Activated CD4-positive, CD25-positive, alpha-beta regulatory T cell treated with anti-CD3 and anti-CD28 coated beads, Interleukin-2, amount 50 U/mL, for 24 hours (primary cell): ENCODE measurements around the gene MRTFA.
"Not testable (repeated sequence)": the region's sequence is repeated elsewhere in the genome, so short reads cannot be mapped to it uniquely, and the experiment has no call there.

ENCODE experiments used
- ATAC-seq, 2 donors: fragments of 150-1000 bp; cut with Tn5 transposase; one replicate each; pipeline ENCODE4 v1.10.0; 2021; ENCODE audit warnings: mild to moderate bottlenecking in 1 of 2, moderate library complexity in 1 of 2

Gene MRTFA

DNA sequence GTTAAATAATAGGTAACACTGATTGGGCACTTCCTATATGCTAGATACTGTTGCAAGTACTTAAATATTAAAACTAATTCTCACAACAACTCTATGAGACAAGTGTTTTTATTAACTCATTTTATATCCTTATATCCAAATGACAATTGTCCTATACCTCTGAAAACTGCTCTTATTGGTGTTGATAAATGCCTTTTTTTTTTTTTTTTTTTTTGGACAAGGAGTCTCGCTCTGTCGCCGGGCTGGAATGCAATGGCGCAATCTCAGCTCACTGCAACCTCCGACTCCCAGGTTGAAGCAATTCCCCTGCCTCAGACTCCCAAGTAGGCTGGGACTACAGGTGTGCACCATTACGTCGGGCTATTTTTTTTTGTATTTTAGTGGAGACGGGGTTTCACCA, 41.6 kb downstream of the MRTFA start:
- no peak for ATAC-seq

DNA sequence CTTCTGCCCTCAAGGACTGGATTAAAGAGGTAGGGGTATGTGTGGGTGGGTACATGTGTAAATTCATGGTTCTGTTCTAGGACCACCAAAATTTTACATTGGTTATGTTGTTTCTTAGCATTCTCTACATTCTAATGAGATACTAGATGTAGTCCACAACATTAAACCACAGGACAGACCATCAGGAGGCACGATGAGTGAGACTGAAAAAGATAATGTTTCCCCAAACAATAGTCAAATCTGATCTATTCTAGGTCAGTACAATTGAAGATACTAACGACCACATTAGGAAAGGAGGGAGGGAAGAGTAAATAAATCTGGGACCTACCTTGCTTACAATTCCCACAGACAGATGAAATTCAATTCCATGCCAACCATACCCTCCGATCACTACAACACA, 42.2 kb downstream of the MRTFA start:
- no peak for ATAC-seq

DNA sequence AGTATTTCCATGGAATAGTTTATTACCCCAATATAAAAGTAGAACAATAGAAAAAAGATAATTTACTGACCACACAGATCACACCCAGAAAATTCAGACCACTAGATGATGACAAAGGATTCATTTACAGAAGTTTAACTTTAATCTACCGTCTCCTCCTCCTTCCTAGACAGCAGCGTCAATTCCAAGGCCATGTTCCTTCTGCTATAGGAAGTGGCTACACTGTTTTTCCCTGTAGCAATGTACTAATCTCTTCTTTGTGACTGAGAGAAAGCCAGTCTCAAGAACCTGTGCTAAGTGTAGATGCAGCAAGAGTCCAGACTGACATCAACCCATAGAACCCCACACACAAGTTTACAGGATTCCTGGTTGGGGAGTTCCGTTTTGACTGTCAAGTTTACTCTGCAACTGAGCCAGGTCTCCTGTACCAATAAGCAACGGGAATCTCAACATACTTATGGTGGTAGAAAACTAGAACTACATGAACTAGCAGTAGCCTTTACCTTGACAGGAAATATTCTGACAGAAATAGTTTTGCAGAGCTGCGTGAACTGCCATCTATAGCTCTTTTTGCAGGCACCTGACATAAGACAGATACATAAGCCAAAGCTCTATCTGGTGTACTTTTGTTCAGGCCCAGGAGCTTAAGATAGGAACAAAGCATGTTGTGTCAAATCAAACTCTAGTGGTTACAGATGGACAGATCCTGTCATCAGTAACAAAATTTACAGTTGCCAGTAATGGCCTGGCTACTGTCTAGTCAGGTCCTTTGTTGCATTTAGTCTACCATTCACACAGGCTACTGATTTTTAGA, 42.9 kb downstream of the MRTFA start:
- no peak for ATAC-seq

DNA sequence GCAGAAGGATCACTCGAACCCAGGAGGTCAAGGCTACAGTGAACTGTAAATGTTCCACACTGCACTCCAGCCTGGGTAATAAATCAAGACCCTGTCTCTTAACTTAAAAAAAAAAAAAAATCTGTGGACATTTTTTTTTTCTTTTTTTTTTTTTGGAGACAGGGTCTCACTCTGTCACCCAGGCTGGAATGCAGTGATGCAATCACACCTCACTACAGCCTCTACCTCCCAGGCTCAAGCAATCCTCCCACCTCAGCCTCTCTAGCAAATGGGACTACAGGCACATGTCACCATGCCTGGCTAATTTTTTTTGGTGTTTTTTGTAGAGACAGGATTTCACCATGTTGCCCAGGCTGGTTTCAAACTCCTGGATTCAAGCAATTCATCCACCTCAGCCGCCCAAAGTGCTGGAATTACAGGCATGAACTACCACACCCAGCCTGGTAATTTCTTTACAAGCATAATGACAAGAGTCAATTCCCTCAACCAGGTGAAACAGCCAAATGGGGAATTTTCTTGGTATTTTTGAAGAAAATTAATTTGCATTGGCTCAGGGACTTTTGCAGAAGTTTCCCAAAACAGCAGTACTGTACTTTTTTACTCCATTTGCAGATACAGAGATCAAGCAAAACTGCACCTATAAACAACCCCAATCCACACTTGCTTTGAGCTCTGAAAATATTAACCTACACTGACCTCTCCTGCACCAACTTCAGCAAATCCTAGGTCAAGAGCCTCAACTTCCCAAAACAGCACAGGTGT, 44.0 kb downstream of the MRTFA start:
- ATAC-seq, result peak in 1 of 2 donors; percentile 38

DNA sequence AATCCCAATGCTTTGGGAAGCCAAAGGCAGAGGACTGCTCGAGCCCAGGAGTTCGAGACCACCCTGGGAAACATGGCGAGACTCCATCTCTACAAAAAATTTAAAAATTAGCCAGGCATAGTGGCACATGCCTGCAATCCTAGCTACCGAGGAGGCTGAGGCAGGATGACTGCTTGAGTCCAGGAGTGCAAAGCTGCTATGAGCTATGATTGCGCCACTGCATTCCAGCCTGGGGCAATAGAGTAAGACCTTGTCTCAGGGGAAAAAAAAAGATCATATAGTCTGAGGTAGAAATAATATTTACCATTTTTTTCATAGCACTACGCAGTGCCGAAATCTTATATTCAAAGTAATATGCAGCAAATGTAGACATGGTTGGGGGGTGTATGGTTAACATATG, 47.8 kb downstream of the MRTFA start:
- ATAC-seq, result no peak

DNA sequence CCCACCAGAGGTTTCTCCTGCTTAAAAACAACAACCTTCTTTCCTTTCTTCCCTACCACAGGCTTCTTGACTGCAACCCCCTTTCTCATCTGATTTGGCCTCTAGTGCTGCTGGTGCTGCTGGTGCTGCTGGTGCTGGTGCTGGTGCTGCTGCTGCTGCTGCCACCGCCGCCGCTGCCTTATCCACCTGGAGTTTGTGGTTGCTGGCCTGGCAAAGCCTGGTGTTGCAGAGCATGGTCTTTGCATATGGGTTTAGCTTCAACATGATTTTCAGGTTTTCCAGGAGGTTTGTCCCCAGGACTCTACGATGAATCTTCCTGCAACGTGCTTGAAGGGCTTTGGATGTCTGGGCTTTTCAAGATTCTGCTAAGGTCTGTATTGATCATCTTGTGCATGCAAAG, 49.7 kb downstream of the MRTFA start:
- no peak for ATAC-seq

DNA sequence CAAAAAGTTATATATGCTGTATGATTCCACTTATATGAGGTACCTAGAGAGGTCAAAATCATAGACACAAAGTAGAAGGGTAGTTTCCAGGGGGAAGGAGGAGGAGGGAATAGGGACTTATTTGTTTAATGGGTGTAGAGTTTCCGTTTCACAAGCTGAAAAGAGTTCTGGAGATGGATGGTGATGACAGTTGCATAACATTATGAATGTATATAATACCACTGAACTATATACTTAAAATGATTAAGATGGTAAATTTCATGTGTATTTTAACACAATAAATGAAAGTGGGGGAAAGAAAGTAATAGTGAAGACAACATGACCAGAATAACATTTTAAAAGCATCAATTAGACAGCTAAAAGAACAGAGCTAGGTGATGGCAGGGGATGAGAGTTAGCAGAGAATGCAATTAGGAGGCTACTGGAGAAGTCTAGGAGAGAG, 51.2 kb downstream of the MRTFA start:
- ATAC-seq, result no peak

DNA sequence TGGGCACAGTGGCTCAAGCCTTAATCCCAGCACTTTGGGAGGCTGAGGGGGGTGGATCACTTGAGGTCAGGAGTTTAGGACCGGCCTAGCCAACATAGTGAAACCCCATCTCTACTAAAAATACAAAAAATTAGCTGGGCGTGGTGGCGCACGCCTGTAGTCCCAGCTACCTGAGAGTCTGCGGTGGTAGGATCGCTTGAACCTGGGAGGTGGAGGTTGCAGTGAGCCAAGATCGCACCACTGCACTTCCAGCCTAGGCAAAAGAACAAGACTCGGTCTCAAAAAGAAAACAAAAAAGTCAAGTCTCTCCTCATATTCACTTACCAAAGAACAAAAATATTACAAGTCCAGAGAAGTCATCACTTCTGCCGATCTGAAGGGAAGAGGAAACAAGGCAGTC, 51.8 kb downstream of the MRTFA start:
- ATAC-seq, result not testable (repeated sequence)

DNA sequence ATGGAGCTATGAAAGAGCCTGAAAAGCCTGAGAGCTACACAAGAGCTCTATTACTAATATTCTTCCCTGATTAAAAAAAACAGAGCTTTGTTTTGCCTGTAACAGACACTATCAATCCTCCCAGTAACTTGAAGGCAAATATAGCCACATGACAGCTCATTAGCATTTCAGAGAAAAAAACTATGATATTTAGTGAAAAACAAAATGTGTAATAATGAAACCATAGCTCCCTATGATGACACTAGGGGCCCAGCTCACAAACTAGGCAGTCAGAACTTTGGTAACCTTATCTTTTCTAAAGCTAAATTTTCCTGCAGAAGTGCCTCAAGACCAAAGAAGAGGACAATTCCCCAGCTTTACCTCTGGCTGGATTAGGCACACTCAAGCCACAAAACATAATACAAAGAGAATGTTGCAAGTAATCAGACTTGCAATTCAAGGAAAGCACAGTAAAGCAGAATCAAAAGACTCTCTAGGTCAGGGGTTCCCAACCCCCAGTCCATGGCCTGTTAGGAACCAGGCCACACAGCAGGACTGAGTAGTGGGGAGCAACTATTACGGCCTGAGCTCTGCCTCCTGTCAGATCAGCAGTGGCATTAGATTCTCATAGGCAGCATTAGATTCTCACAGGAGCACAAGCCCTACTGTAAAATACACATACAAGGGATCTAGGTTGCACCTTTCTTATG, 53.3 kb downstream of the MRTFA start:
- ATAC-seq, result peak; percentile 75 to 80

DNA sequence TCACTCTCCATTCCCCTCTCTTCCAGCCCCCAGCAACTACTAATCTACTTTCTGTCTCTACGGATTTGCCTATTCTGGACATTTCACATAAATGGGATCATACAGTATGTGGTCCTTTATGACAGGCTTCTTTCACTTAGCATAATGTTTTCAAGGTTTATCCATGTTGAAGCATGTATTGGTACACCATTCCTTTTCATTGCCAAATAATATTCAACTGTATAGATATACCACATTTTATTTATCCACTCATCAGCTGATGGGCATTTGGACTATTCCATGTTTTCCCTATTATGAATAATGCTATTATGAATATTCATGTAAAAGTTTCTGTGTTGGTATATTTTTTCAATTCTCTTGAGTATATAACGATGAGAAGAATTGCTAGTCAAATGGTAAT, 54.5 kb downstream of the MRTFA start:
- no peak for ATAC-seq

DNA sequence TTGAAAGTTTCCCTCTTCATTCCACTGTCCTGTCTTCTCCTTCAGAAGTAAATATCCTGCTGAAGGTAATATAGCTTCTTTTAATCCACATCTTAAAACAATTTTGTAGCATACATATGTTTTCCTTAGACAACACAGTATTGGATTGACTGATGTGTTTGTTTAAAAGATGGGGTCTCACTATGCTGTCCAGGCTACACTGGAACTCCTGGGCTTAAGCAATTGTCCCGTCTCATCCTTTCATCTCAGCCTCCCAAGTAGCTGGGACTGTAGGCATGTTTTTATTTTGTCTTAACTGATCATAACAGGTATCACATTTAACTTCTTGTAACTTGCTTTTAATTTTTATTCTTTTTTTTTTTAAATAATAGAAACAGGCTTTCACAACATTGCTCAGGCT, 55.9 kb downstream of the MRTFA start:
- ATAC-seq, result no peak

DNA sequence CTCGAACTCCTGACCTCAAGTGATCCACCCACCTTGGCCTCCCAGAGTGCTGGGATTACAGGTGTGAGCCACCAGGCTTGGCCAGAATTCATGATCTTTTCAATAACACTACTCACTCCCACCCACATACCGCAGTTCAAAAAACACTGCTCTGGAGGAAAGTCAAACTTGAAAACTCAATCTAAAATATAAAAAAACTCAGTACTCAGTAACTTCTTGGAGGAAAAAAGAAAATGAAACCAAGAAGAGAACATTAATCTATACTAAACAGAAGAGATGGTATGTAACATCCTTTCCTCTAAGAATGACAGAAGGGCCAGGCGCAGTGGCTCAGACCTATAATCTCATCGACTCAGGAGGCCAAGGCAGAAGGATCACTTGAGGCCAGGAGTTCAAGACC, 58.3 kb downstream of the MRTFA start:
- peak; percentile 79 to 82 for ATAC-seq

DNA sequence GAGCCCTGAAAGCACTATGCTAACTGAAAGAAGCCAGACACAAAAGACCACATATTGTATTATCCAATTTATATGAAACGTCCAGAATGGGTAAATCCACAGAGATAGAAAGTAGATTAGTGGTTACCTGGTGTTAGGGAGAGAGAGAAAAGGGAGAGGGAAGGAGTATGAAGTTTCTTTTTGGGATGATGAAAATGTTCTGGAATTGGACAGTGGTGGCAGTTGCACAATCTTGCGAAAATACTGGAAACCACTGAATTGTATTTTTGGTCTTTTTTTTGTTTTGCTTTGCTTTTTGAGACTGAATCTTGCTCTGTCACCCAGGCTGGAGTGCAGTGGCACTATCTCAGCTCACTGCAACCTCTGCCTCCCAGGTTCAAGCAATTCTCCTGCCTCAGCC, 63.5 kb downstream of the MRTFA start:
- ATAC-seq, result no peak

DNA sequence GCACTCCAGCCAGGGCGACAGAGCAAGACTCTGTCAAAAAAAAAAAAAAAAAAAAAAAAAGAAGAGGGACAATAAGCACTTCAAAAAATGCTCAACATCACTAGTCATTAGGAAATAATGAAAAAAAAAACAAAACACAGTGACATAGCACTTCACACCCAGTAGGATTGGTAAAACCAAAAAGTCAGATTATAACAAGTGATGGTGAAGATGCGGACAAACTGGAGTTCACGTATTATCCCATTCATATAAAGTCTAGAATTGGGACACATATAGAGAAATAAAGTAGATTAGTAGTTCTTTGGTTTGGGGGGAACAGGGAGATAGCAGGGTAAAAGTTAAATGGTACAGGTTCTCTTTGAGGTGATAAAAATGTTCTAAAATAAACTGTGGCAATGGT, 64.6 kb downstream of the MRTFA start:
- ATAC-seq, result no peak

DNA sequence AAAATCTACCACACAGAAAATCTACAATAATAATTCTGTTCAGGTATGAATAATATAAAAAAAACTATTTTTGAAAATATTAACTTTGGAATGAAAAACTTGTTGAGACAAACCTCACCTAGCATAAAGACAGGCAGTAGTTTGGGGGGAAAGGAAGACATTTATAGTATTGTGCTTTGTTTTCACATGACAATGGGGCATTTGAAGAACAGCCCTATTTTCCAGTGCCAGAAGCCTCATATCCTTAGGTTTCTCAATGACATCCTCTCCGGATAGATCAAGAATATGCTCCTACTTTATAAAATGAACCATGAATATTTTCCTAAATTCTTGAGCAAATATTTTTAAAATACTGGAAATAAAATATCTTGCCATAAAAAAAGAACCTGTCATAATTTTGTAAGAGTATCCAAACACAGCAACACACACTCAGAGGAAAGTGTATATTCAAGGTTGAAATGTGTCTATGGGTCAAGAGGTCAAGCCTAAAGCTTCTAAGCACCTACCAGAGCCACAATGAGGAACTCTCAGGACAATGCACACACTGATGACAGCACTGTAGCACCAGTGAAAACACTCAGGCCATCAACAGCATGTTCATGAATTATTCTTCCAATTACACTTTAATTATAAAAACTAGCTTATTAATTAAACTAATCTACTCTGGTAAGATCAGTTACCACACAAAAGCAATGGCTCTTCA, 68.7 kb downstream of the MRTFA start:
- ATAC-seq, result no peak

DNA sequence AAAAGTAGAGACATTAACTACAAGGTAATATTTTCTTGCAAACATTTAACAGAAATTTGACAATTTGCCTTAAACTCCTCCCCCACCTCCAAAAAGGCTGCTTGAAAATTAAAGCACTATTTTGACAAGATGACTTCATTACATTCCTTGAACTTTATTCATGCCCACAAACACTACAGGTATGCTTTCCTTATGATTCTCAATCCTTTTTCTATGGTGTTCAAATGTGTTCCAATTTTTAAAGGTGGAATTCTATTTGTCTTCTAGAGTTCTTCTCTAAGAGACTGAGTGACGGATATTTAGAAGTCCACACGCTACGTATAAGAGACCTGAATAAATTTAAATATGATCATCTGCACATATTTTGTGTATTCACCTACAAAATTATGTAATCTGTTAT, 69.4 kb downstream of the MRTFA start:
- no peak for ATAC-seq

DNA sequence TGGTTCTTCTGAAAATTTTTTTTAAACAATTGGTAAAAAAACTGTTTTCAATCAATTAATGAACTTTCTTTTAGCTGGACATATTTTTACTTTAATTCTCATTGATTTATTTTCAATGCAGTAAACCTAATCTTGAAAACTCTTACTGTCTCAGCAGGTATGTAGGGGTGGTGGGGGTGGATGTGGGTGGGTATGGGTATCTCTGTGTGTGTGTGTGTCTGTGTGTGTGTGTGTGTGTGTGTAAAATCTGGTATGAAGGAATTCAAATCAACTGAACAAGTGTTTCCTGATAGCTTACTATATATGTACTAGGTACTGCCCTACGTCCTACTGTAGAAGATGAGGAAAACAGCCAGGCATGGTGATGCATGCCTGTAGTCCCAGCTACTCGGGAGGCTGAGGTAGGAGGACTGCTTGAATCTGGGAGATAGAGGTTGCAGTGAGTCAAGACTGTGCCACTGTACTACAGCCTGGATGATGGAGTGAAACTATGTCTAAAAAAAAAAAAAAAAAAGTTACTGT, 75.5 kb downstream of the MRTFA start:
- ATAC-seq, result no peak

DNA sequence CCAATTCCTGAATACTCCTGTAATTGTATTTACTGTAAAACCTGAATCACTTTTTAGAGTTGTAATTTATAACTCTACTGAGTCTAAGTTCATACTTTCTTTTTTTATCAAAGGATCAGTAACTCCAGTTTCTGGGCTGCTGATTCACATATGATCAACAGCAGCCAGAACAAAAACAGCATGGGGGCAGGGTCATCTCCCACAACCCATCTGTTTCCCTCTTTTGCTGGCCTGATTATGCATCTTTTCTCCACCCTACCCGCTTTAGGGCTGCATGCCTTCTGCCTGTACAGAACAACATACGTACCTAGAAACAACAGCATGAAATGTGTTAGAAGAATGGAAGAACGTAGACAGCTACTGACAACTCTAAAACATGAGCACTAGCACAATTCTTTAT, 76.0 kb downstream of the MRTFA start:
- no peak for ATAC-seq

DNA sequence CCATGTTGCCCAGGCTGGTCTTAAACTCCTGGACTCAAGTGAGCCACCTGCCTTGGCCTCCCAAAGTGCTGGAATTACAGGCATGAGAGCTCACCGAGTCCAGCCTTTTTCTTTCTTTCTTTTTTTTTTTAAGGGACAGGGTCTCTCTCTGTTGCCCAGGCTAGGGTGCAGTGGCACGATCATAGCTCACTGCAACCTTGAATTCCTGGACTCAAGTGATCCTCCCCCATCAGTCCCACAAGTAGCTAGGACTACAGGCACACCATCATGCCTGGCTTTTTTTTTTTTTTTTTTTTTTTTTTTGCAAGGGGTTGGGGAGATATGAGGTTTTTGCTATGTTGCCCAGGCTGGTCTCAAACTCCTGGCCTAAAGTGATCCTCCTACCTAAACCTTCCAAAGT, 78.5 kb downstream of the MRTFA start:
- ATAC-seq, result no peak

DNA sequence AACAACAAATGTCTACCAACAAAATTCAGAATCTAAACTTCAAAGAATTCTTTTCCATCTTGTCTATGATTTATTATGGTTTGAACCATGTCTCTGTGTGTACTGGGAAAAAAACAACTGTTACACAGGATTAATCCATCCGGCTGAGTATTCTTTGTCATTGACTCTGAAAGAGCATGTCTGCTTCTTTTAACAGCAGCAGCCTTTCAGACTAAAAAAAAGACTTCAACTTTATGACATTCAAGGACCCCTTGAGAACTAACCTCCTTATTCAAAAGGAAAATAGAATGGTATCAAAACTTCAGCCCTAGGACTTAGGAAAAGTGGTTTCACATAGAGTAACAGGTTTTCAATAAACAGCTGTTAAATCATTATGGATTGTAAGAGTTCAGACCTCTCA, 79.9 kb downstream of the MRTFA start:
- ATAC-seq, result no peak

DNA sequence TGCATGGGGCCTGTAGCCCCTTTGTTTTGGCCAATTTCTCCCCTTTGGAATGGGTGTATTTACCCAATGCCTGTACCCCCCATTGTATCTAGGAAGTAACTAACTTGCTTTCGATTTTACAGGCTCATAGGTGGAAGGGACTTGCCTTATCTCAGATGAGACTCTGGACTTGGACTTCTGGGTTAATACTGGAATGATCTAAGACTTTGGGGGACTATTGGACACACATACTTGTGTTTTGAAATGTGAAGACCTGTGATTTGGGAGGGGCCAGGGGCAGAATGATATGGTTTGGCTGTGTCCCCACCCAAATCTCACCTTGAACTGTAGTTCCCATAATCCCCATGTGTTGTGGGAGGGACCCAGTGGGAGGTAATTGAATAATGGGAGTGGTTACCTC, 82.5 kb downstream of the MRTFA start:
- not testable (repeated sequence) for ATAC-seq

DNA sequence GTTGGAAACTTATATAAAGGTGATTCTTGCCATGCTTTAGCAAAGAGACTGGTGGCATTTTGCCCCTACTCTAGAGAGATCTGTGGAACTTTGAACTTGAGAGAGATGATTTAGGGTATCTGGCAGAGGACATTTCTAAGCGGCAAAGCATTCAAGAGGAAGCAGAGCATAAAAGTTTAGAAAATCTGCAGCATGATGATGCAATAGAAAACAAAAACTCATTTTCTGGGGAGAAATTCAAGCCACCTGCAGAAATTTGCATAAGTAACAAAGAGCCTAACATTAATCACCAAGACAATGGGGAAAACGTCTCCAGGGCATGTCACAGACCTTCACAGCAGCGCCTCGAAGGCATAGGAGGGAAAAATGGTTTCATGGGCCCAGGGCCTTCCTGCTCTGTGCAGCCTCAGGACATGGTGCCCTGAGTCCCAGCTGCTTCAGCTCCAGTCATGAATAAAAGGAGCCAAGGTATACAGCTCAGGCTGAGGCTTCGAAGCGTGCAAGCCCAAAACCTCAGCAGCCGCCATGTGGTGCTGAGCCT, 83.4 kb downstream of the MRTFA start:
- ATAC-seq, result no peak

DNA sequence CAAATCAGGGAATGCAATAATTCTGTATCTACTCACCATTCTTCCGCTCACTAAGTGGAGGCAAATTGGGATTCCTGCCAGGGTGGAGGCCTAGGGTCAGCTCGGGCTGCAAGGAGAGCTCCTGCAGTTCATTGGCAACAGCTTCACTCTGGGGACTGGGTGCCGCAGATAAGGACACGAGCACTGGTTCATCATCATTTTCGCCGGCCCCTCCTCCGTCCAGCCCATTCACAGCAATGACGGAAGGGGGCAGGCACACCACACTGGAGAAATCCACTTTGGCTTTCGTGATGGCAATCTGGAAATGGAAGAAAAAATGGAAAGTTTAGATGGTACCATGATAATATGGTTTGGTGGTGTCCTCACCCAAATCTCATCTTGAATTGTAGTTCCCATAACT, 84.4 kb downstream of the MRTFA start:
- ATAC-seq, result no peak
